Choroid plexus epithelial cell (primary cell): ENCODE measurements around the gene MAPKAPK2.

Experiments
- DNase-seq: peaks from one replicate; pipeline ENCODE4 v3.0.0-alpha.2; 2010; ENCODE audit warnings: low read depth
- H3K4me3 ChIP-seq: 2 replicates; pipeline ENCODE4 v1.5.1; 2011; ENCODE audit warnings: low read depth, mild to moderate bottlenecking, control low read depth, low read length, moderate library complexity
- CTCF ChIP-seq: conservative IDR thresholded peaks from 2 replicates; pipeline ENCODE4 v1.5.1; 2011; ENCODE audit warnings: low read depth, mild to moderate bottlenecking, control low read depth, inconsistent platforms, low read length, moderate library complexity

The MAPKAPK2 gene

GRCh38 chr1:206646504-206646903 lies 38.2 kb upstream of the MAPKAPK2 start:
- TF ChIP-seq CTCF: no peak
- DNase-seq: no peak

GRCh38 chr1:206647224-206647623 lies 37.5 kb upstream of the MAPKAPK2 start:
- TF ChIP-seq CTCF: no peak
- H3K4me3 ChIP-seq: no peak overlapping the region
- DNase-seq: no peak

More at GRCh38 chr1:206646504-206646903, 38.2 kb upstream of the MAPKAPK2 start:
- H3K4me3 ChIP-seq: no peak overlapping the region

GRCh38 chr1:206649261-206649921 lies 35.3 kb upstream of the MAPKAPK2 start:
- H3K4me3 ChIP-seq: no peak overlapping the region
- TF ChIP-seq CTCF: no peak
- no peak for DNase-seq

DNA sequence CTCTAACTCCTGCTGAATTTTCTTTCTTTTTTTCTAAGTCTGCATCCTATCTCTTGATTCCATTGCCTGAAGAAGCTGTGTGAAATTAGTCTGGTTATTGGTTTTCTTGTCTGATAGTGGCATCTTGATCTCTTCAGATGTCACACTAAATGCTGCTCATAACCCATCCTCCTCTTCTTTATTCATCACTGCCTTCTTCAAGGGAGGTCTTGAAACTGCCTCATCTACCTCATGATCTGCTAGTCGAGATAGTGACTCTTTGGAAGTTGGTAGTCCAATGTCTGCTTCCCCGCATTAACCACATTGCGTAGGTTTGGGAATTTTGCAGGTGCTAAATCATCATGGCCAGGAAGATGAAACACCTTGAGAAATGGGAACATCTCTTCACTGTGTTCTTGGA lies 33.7 kb upstream of the MAPKAPK2 start:
- H3K4me3 ChIP-seq: no peak overlapping the region
- TF ChIP-seq CTCF: no peak
- DNase-seq: no peak

DNA sequence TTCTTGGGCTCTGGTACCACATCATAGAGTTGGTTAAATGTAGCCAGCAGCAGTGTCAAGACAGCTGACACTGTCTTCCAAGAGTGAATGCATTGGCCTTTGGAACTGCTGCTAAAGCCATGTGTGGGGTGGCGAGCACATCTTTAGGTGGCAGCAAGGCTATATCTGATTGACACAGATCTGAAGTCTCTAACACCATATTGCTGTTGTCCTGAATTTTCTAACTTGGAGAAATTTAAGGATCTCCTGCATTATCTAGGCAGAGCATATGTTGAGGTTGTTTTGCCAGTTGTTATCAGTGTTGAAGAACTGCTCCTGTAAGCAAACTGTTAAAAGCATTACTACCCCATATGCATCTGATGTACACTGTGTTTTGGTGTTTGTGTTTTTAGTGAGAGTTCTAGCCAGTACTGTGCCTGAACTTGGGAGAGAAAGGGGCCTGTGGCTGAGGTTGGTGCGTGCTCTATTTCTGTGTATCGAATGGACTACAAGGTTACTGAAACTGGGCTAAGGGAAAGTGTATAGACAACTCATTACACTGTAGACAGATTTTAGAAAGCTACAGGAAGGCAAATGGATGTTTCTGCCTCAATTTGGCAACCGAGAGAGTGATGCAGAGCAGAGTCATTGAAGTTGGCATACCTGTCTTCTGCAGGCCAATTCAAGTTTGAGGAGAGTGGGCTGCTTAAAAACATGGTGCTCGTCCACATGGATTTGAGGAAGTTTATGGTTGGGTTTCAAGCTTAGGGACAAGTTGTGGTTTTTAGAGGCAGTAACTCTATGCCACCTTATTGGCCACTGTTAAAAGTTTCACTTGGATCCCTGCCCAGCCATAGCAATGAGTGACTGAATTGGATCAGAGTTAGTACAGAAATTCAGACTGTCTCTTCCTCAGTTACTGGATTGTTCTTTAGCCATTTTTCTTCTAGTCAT lies 32.5 kb upstream of the MAPKAPK2 start:
- DNase-seq: no peak
- TF ChIP-seq CTCF: no peak
- H3K4me3 ChIP-seq: no peak overlapping the region

DNA sequence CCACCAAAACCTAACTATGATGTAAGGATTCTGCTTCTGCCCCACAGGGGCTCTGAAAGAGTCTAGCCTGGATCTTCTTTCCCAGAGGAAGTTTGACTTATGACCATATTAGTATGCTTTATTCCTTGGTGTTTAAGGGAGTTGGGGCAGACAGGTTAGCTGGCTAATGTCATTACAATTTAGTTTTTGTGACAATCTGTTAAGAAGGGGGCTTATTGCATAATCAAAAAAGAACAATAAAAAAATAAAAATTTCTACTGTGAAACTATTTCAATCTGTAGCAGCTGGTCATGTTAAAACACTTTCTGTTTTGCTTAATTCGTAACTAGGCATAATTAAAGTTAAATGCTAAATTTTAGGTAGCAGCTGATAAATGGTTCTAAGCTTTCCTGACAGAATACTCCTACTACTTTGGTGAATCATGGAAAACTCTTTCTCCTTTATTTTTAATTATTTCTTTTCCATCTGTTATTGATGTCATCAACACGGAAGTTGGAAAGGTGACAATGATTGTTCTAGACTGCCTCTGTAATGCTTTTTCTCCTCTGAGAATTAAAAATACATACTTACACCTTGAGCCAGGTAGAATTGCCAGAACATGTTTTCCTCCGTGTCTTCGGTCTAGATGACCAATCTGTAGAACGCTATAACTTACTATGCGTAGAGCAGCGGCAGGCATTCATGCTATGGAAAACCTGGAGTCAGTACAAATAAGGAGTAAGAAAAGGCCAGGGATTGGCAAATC lies 30.8 kb upstream of the MAPKAPK2 start:
- no peak for TF ChIP-seq CTCF
- DNase-seq: no peak
- no peak overlapping the region for H3K4me3 ChIP-seq
